CD4-positive, alpha-beta T cell treated with Interleukin-10 for 1 hour (primary cell): ENCODE measurements around the gene FARP2.

Experiments used
- DNase-seq: peaks from one replicate; pipeline ENCODE4 v3.0.0-alpha.2; 2020

The FARP2 gene

DNA sequence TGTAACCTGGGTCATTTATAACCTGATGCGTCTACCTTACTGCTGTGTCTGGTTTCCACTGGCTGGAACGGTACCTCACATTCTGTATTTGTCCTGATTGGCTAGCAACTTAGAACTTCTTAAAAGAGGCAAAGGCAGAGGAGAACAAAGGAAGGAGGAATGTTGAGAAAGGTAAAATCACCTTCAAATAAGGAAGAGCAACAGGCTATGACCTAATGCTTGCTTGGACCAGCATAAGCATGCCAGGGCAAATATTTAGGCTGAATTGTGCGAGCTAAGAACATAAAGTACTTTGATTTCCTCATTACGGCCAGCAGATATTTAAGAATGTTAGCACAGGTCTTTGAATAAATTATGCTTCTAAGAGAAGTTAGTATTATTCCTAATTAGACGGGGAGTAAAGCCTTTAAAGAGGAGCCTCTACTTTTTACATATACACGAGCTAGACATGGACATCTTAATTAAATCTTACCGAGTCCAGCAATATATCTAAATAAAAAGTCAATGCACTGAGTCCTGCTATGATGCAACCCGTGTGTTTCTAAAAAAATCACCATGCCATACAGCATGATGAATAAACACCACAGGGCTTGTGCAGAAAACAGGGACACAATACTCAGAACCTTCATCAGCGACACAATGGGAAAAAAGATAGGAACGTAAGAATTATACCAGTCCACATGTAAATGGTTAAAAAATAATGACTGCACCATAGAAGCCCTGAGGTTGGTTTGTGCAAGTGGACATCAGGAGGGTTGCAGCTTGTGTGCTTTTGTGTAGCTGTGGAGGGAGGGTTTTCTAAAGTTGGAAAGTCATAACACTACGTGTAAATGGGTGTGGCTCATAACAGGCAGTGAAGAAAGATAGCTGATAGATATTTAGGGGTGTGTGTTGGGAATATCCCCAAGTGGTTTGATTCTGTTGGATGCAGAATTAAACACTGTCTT, 26.1 kb upstream of the FARP2 start:
- DNase-seq, result no peak

- DNase-seq, result no peak
Measured at GRCh38 chr2:241330616-241330981, 25.5 kb upstream of the FARP2 start.

GRCh38 chr2:241334813-241335212, 21.3 kb upstream of the FARP2 start:
- no peak for DNase-seq

DNA sequence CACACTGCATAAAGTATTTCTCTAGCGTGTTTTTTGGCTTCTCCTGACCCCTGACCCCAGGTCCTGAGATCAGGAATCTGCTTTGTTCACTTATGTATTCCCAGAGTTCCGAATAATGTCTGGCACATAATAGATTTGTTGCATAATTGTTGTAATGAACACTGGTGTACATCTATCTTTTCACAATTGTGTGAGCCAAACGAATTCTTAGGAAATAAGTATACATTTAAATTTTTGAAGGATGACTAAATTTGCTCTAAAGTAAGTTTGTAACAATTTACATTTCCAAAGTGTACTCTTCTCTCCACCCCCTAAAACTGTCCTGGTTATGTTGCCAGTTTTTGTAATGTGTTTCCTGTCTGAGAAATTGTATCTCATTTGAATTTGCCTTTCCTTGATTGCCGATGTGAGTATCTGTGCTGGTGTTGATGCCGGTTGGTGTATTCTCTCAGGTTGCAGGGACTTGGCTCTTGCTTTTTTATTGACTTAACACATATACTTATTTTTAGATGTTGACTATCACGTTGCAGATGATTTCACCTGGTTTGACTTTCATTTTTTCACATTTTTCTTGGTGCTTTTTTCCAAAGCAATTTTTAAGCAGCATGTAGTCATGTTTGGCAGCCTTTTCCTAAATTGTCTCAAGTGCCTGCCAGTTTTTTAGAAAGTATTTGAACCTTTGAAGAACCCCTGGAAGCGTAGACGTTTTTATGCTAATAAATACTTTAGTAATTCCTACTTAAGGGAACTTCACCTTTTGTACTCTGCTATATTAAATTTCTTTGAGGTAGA, 16.1 kb upstream of the FARP2 start:
- DNase-seq, result no peak

DNA sequence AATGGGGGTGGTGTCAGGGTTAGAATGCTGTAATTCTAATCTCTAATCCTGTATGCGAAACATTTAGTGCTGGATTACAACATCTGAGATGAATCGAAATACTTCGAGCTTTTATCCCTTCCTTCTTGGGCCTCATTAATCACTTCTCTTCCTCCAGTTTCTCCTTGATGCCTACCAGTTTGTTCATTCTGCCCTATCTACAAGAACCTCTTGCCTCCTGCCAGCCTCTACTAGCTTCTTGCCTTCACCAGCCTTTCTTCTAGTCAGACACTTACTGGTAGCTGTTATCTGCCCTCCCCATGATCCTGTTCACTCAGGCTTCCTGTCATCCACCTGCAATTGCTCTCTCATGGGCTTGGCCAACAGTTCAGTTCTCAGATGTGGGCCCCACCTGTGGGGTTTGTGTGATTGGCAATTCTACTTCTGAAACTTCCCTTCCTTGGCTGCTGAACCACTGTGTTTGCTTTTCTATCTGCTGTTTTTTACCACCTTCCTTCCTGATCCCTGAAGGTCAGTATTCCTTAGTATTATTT, 15.4 kb upstream of the FARP2 start:
- no peak for DNase-seq

GRCh38 chr2:241344925-241345651, 11.0 kb upstream of the FARP2 start:
- DNase-seq, result no peak

DNA sequence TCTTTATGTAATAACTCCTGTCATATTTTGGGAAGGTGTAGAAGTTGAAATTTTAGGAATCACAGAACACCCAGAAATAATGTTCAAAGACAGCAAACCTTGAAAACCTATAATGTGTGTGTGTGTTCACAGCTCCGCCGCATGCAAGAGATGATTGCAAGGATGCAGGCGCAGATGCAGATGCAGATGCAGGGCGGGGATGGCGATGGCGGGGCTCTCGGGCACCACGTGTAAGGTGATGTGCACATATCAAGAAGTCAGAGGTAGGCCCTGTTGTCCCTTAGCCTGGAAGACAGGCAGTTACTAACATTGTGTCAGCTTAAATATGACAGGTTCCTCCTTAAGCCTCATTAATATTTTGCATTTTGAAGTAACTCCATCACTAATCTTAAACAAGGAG, 6.1 kb upstream of the FARP2 start:
- DNase-seq, result no peak

DNA sequence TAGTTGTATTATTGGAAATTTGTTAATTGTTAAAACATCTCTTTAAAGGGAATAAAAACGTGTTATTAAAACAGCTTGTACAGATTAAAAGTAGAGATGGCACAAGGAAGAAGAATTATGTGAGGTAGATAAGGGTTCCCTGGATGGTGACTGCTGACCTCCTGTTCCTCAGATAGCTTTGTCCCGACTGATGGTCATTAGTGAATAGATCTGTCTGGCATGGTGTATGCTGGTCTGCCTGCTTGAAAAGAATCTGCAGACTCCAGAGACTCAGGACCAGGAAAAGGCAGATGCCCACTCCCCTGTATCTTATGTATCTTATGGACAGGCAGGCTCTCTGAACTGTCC, 5.6 kb upstream of the FARP2 start:
- no peak for DNase-seq

- DNase-seq, result no peak
Measured at GRCh38 chr2:241350878-241351639, 5.0 kb upstream of the FARP2 start.

GRCh38 chr2:241351640-241352031, 4.4 kb upstream of the FARP2 start:
- no peak for DNase-seq

GRCh38 chr2:241352227-241352626, 3.9 kb upstream of the FARP2 start:
- DNase-seq, result no peak

- peak; percentile 85 for DNase-seq
Measured at GRCh38 chr2:241354668-241355658, 1.1 kb upstream of the FARP2 start.

DNA sequence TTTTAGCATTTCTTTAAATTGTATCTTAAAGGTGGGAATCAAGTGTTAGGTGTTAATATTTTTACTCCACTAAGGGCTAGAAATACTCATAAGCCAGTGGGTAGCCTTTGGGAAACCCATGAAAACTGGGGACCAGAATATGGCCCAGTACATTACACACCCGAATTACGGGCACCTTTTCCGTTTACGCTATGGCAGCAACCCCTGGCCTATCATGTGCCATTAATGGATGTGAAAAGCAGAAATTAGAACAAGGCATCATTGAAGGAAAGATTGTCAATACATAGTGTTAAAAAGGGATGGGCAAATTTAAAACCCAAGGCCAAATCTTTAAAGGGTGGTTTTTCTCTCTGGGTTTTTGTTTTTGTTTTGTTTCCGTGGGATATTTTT, 781 bp downstream of the FARP2 start:
- DNase-seq, result no peak

DNA sequence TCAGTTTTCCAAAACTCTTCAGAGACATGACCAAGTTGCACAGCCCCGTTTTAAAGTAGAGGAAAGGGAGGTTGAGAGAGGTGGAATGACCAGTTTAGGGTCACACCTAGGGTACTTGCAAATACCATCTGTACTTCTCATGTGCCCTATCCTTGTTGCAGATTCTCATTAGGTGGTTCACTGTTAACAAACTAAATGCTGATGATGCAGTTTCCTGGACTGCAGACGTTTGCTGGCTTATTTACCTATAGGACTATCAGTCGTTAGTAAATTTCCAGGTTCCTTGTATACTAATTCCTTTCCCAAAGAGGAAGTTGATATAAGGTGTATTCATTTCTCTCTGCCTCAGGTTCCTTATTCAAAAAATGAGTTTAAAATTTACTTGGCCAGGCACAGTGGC, 1.4 kb downstream of the FARP2 start:
- no peak for DNase-seq

- no peak for DNase-seq
Measured at GRCh38 chr2:241358470-241358869, 2.4 kb downstream of the FARP2 start.

GRCh38 chr2:241359481-241360045, 3.5 kb downstream of the FARP2 start:
- DNase-seq, result no peak

DNA sequence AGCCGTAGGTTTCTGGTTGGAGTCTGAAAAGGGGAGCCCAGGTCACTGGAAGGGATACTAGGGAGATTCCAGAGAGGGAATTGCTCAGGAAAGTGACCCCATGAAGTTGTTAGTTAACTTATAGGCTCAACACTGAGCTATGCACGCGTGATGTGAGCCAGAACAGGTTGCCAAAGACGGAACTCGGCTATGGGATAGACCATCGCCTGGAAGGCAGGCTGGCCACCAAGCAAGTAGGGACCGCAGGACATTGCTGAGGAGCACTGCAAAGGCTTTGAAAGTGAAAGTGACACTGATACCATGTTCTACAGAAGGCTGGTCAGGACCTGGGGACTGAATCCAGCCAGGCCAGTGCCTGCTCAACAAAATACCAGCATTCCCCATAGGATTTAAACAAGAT, 7.3 kb downstream of the FARP2 start:
- DNase-seq, result no peak

GRCh38 chr2:241364781-241365180, 8.7 kb downstream of the FARP2 start:
- DNase-seq, result no peak

DNA sequence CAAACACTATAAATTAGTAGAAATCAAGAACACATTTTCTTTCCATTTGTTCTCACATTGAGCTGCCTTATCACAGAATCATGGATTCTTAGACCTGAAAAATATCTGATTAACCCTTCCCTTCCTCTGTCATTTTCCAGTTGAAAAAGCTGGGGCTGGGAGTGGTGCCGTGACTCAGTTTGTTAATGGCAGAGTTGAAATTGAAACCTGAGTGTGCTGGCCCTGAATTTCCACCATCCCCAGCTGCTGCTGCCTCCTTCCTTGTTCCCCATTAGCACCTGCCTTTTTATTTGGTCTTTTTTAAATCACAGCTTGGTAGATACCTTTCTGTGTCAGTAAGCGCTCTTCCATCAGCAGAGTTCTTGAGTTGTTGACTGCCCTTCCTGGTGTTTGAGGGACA, 10.6 kb downstream of the FARP2 start:
- no peak for DNase-seq

GRCh38 chr2:241368643-241369042, 12.6 kb downstream of the FARP2 start:
- DNase-seq, result no peak
